ENCODE measurements around the gene PPM1H.

Gene PPM1H

GRCh38 chr12:62597253-62597652, 337.7 kb downstream of the PPM1H start:
- DNase-seq = no peak

All from NCI-H748 treated with DMSO at 0.1 percent for 48 hours (cell line).